Fibroblast of skin of left quadriceps (primary cell): ENCODE measurements around the gene PGF.

Experiments used
- DNase-seq, 2 experiments: peaks; one replicate each; pipeline ENCODE4 v3.0.0-alpha.2; 2013; ENCODE audit warnings: low read depth in 2 of 2

The PGF gene

DNA sequence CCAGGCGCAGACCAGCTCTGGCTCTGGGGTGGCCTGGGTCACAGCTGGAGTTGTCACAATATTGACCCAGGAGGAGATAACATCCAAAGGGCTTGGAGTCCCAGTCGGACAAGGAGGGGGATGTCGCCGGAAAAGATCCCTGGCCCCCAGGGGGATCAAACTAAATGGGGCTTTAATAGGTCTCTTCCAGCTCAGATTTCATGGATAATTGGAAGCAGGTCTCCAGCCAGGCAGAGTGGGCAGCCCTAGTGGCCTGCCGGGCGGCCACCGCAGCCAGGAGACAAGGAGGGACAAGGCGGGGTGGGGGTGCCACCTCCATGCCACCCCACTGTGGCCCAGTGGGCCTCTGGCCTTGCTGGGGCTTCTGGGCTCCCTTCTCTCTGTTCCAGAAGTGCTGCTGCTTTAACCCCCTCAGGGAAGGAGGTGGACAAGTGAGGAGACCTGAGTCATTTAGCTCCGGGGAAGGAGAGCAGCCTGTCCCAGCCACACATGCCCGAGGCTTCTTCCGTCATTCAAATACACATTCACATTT is 23.1 kb upstream of the PGF start:
- no peak for DNase-seq

DNA sequence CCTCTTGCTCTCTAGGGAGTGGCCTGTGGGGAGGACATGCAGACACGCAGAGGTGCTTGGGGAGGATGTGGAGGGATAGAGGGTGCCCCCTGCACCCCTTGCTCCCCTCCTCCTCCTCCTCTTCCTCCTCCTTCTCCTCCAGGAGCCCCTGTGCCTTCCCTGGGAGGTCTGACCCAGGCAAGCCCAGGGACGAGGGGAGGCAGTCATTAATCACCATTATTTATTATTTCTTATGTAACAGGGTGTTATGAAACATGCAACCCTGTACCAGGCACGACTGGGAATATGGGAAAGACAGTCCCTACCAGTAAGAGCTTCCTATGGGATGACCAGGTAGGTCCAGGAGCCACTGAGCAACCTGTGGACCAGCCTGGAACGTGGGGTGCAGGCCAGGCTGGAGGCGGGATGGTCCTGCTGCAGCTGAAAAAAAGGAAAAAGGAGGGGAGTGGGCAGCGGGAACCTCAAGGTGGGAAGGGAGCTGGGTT is 22.5 kb upstream of the PGF start:
- DNase-seq = no peak

DNA sequence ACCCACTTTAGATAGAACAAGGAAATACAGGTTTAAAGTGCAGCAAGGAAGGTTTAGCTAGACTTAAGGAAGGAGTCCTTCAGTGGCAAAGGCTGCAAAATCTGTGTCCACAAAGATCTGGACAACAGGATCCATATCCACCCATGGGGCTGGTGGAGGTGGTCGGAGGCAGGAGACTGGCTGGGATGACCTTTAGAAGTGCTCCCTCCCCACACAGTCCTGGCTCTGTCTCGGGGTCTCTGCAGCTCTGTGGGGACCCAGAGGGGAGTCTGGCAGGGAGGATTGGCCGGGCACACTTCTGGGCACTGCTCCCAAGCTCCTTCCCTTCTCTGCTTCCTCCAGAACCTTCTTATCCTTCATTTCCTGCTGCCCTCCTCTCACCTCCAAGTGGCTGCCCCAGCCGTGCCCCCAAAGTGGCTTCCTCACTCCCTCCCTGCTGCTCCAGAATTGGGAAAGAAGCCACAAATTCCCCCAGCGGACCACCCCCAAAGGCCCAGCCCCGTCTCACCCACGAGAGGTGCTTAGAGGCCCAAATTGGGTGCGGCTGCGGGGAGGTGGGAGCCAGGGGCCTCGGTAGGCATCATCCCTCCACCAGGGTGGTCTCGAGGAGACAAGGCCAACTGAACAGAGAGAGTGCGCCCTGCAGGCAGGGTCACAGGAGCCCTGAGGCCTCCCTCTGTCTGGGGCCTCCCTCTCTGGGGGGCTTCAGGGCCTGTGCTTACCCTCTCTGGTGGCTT is 21.9 kb upstream of the PGF start:
- DNase-seq = no peak

DNA sequence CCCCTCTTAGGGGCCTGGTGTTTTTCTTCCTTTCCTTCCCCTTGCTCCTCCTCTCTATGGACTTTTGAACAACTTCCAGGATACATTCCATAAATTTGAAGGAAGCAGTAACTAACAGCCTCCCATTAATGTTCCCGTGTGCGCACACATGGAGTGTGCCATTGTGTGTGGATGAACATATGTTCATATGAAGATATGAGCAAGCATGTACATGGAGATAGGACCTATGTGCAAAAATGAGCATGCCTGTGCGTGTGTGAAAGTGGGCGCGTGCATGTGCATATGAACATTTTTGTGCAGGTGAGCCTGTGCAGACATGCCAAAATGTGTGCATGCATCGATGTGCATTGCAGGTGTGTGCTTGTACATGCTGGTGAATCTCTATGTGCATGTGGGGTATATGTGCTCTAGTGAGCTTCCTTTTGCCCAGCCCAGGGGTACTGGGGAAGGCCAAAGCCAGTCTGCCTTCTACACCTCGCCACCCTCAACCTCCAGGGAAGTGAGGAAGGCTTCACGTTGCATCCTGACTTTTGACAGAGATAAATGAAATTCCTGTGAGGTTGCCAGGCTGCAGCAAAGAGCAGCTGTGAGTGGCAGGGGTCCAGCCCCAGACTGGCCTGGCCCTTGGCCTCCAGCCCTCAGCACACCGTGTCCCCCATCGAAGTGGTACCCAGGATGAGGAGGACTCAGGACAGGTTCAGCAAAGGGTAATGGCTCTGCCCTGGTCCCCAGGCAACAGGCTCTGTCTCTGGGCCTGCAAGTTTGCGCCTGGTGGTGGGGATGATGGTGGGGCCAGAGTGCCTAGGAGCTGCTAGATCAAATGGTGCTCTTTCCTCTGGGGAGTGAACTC is 21.1 kb upstream of the PGF start:
- no peak for DNase-seq

DNA sequence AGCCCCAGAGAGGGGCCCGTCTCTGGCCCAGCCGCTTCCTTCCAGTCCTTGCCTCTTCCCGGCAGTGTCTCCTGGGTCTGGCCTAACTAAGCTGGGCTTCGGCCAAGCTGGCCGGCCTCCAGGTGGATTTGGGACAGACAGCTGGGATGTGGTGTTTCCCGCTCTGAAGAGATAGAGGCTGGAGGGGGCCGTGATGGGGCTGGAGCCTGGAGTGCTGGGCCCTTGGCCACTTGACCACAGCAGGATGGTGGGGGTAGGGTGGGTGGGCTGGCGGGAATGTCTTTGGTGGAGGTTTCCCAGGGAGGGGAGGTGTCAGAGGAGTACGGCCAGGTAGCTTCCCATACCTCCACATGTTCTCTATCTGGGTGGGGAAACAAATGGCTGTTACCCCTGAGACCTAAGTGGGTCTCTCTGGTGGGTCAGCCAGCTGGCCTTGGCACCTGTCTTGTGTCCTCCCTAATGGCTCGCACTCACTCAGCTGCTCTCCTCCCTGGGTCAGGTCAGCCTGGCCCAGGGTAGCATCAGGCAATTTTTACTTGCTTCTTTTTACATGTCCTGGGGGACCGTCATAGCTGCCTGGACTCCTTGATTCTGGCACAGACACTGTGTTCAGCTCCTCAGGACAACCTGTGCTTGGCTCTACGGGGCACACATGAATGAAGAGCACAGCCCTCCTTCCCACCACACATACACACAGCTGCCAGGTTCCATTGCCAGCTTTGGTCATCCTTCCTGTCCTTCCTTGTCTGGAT is 19.8 kb upstream of the PGF start:
- DNase-seq = no peak

DNA sequence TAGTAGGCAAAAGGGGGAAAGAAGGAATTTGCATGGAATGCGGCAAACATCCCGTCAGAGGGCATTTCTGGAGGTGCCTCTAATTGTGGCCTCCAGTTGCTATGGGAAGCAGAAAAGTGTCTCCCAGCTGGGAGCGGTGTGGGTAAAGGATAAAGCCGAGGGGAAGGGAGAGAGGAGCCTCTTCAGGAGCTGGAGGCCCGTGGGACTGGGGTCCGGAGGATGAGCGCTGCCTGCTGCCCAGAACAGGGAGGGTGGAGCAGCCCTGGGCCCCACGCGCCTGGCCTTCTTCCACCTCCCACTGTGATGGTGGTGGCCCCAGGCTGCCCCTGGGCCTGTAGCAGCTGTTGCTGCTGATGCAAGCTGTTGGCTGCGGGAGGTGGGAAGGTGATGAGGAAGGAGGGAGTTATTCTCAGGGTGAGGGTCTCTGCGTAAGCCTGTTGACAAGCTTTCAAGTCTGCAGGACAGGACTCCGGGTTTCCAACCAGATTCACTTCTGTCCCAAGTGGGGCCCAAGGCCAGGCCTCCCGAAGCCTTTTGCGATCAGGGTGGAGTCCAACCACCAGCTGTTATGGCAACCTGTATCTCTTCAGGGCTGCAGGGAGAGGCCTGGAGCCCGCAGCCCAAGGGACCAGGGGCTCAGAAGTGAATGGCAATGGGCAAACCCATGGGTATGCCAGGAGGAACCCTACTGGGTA is 19.1 kb upstream of the PGF start:
- no peak for DNase-seq

DNA sequence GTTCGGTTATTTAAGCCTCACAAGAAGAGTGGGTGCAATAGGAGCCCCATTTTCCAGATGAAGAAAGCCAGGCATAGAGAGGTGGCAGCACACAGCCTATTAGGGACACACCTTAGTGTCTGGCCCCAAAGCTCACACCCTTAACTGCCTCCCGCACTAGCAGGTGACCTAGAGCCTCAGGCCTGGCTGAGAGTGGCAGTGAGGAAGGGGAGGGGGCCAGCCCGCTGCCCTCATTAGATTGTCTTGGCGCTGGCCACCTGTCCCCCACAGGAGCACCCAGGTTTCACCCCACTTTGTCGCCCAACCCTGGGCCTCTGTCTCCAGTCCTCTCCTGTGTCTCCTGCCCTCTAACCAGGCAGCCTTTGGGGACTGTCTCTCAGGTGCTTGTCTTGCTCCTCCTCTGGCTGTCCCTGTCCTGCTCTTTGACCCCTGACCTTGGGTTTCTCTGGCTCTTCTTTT is 18.5 kb upstream of the PGF start:
- DNase-seq = no peak

DNA sequence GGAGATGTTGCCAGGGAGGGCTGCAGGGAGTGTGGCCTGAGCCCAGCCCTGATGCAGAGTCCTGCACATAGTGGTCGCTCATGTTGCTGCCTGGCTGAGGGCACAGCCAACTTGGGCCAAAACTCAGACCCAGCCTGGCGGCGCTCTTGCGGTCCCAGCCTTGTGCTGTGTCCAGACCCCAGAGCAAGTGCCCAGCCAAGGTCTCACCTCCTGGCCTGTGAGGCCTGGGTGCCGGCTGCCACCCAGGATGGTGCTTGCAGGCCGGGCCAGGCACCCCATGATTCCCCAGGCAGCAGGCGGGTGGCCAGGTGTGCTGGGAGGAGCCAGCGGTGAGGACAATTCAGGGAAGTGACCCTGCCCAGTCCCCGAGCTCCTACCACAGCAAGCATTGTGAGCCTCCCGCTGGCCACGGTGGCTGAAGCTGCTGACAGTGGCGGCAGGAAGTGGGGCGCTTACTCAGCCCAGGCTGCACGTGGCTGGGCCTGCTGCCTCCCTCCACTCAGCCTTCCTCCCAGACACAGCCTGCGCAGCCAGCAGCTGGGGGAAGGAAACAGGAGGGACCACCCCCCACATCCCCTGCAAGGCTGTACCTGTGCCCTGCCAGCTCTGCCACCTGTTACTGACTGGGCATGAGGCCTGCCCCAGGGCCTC is 17.7 kb upstream of the PGF start:
- DNase-seq = no peak

DNA sequence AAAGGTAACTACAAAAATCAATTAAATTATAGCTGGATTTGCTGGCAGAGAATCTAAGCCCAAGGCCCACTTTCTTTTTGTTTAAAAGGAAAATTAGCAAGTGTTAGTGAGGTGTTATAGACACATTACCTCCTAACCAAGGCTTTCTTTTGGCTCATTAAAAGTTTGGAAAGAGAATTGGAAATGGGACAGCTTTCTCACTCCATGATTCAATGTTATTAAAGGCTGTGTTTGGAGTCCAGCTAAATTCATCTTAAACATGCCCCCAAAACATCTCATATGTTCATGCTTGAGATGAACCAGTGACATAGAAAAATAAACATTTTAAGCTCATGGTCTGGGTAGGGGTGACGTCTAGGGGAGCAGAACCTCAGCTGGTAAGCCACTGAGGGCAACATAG is 13.4 kb upstream of the PGF start:
- DNase-seq = no peak

DNA sequence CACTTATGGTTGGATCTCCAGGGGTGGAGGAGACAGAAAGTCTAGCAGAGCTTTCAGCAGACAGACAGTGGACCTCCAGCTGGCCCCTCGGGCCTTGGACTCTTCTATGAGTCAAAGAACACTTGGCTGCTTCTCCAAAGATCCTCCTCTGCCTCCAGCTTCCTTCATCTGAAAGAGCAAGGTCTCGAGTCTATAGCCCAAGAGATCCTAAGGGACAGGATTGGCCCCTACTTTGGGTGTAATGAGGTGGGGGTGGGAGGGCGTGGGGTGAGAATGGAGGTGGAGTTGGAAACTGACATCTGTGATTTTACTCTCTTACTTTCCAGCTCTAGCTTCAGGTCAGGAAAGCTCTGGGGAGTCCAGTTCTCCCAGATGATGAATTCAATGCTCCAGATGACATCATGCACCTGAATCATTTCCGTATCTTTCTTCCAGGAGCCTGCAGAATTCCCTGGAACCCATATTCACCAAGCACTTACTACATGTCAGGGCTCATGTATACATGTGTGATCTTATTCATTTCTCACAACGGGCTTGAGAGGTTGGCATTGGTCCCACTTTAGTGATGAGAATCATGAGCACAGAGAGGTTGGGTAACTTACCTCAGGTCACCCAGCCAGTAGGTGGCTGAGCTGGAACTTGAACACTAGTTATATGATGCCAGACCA is 10.2 kb upstream of the PGF start:
- DNase-seq = no peak

DNA sequence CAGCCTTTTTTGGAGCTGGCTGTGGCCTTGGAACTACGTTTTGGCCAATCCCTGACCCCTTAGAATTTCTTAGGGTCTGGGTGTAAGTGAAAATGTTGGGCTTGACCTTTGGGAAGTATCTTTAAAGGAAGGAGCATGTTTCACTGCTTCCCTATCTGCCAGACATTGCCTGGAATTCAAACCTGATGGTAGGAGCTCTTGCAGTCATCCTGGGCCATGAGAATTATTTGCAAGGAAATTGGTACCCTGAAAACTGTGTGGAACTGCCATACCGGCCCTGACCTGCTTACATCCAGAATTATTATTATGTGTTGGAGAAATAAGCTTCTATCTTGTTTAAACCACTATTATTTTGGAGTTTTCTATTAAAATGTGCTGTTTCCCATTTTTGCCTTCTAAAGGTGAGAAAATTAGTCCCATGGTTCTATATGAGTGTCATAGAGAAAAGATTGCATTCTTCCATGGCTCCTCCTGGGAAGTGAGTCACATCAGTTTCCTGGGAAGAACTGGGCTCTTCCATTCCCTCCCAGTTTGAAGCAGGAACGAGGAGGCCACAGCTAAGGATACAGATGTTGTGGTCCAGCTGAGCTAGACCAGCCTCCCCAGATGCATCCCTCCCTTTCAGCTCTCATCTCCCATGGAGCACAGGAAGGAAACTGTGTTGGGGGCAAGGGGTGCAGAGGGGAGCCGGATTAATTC is 9.5 kb upstream of the PGF start:
- DNase-seq = no peak

DNA sequence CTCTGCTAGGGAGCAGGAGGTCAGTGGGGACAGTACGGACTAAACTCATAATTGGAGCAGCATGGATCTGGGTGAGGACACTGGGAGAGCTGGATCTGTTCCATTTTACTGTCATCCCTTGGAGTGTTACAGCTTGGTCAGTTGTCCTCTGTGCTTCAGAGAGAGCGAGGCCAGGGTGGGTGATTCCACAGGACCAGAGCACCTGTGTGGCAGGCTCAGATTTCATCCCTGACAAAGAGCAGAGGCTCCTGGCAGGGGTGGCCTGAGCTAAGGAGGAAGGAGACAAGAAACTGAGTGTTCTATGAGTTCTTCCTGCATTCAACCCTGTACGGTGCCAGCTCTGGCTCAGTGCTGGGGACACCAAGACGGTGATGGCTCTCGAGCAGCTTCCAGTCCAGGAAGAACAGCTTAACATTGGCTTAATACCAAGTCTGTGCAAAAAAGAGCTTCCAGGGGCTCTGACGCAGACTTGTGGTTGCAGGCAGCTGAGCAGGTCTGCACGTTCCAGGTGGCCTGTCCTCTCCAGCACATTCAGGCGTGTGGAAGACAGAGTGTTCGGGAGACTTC is 8.4 kb upstream of the PGF start:
- no peak for DNase-seq

DNA sequence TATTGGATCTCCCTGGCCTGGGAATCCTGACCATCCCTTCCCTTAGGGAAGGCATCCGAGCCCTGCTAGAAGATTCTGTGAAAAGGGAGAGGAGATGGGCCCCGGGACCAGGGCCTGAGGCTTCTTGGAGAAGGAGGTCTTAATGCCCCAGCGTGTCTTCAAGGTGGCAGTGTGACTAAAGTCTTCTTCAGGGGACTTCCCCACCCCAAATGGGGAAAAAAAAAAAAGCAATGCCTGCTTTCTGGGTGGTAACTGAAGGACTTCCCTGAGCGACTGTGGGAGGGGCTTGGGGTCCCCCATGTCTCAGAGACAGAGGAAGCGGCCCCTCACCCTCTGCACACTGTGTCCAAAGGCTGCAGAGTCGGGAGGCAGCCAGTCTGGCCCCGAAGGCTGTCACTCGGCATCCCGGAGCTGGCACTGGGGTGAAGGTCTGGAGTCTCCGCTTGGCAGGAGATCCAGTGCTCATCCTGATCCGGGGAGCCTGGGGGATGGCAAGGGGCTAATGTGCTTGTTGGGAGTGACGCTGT is 7.8 kb upstream of the PGF start:
- DNase-seq = no peak

DNA sequence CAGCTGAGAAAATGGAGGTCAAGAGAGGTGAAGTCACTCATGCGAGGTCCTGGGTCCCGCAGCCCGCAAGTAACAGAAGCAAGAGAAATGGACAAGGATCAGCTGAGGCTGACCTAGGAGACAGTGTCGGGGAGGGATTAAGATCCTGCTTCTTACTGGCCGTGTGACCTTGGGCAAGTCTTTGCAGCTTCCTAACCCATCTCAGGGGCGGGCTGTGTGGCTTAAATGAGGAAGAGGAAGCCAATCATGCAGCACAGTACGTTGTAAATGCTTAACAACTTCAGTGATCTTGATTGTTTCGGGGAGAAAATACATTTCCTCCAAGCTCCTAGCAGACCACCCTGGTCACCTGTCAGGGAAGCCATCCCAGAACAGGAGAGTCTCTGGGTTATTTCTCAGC is 7.1 kb upstream of the PGF start:
- no peak for DNase-seq

DNA sequence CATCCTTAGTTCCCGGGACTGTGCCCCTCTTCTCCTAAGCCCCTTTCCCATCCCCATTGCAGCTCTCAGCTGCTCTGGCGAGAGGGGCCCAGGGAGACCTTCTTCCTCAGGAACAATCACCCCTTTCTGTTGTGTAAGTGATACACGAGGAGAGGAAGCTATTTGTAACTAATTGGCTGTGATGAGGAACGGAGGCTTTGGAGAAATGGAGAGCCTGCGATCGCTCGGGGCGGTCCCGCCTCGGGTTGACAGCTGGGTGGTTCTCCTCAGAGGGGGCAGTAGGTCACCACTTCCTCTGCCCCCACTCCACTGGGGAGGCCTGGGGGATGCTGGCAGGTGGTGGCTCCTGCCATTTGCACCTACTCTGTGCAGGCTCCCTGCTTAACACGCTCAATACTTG is 6.6 kb upstream of the PGF start:
- no peak for DNase-seq

DNA sequence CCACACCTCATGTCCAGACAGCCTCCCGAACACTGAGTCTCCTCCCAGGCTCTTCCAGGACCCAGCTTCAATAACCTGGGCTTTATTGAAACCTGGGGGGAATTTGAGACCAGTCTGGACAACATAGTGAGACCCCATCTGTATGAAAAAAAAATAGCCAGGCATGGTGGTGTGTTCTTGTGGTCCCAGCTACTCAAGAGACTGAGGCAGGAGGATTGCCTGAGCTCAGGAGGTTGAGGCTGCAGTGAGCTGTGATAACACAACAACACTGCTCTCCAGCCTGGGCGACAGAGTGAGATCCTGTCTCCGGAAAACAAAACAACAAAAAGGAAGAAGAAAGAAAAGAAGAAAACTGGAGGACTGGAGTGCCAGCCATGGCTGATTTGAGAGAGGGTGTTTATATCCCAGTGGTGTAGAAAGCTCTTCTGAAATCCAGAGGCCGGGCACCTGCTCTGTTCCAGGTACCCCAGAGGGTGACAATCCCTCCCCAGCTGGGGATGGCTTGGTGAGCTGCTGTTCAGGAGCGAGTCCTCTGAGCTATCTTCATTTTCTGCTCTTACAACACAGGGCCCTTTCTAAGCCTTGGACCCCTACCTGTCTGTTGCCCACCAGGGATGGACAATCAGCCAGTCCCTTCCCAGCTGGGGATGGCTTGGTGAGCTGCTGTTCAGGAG is 6.0 kb upstream of the PGF start:
- no peak for DNase-seq

DNA sequence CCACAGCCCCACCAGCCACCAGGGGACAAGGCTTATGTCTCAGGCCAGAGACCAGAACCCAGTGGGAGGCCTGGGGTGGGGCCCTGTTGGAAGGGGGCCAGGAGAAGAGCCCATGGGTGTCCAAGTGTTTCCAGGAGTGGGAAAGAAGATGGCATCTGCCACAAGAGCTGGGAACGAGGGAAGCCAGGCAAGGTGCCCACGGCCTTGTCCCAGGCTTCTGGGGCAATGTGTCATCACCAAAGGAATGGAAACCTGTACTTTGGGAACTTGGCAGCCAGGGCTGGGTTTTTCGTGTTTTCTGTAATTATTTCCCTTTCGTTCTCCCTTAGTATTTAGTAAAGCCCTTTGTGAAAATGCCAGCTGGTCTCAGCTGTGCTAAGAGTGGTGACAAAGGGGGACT is 5.3 kb upstream of the PGF start:
- no peak for DNase-seq

DNA sequence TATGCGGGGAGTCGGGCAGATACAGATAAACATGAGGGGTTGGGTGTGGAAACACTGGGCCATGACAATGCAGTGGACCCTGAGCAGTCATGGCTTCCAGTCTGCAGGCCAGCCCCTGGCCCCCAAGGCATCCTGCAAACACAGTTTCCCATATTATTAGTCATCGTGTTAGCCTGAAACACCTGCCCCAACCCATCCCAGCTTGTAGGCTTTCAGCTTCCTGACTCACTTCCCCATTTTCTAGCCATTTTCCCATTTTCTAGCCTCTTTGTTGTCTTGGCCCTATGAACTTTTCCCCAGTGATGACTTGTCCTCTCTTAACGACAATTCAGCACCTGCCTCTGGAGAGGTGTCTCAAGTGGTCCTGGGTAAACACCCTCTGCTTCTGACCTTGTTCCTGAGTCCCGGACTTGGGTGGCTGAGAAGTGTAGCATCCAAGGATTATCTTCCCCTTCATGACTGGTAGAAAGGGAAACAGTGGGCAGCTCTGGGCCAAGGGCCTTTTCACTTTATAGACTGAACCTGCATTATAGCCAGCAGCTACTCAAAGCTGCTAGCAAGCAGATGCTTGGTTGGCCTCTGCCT is 4.3 kb upstream of the PGF start:
- no peak for DNase-seq
